ENCODE data around the gene GNAT3. TPM values are rescaled to one million over a fixed set of nuclear protein-coding genes. Genes with fewer than 3 reads are reported as not detected.
A peak's percentile ranks its signal among the peaks of the same experiment; 100 is the strongest.

The GNAT3 gene
- total and polyA plus RNA-seq, 5 donors: not detected

DNA sequence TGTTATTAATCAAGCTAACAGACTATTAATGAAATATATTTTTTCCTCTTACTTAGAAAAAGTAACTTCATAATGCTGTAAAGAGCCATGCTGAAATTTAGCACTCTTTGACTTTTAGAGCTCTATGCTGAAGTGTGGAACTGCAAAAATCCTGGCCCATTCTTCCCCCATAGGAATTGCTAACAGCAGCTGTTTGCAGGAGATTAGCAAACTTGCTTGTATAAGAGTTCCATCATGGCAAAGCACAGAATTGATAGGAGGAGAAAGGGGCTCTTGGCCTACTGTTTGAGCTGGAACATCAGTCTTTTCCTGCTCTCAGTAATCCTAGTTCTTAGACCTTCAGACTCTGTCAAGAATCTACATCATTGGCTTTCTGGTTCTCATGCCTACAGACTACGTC is 18.3 kb upstream of the GNAT3 start:
- WGBS: 70% methylated on average over 1 of the region's 1 CpG
- no peak for DNase-seq
- Histone ChIP-seq H3K4me1 (ENCODE audit: control insufficient read depth, insufficient read depth, low read length) (no peaks in the 10 kb centered on the region), H3K9me3 (ENCODE audit: control insufficient read depth, low read length) (no peaks in the 10 kb centered on the region), H3K27ac (ENCODE audit: low read length) (no peak overlapping the region), H3K27me3 (ENCODE audit: control insufficient read depth, insufficient read depth) (no peaks in the 10 kb centered on the region), H3K4me3 (ENCODE audit: low read length) (no peak overlapping the region)
- ATAC-seq: peak; percentile 67 to 86
- intact Hi-C loops (cut with DNase I): no loop called here

DNA sequence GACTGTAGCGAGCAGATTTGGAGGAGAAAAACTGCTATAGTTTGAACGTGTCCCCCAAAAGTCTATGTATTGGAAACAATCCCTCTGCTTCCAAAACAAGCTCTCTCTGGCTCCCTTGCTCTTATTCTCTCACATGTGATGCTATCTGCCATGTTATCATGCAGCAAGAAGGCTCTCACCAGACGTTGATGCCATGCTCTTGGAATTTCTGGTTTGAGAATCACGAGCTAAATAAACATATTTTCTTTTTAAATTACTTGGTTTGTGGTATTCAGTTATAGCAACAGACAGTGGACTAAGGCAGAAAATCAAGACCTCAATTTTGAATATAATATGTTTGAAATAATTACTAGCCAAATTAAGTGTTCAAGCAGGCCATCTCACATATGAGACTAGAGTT is 17.5 kb upstream of the GNAT3 start:
- Histone ChIP-seq H3K27me3 (ENCODE audit: control insufficient read depth, insufficient read depth) (no peaks in the 10 kb centered on the region), H3K4me1 (ENCODE audit: control insufficient read depth, insufficient read depth, low read length) (no peaks in the 10 kb centered on the region), H3K27ac (ENCODE audit: low read length) (no peak overlapping the region), H3K9me3 (ENCODE audit: control insufficient read depth, low read length) (no peaks in the 10 kb centered on the region), H3K4me3 (ENCODE audit: low read length) (no peak overlapping the region)
- ATAC-seq (no peak), DNase-seq (no peak)
- intact Hi-C loops (cut with DNase I): no loop called here
- WGBS: 64% methylated on average over 4 of the region's 4 CpGs

- H3K9me3 ChIP-seq (ENCODE audit: control insufficient read depth, low read length): no peaks in the 10 kb centered on the region
- intact Hi-C loops (cut with DNase I): no loop called here
- no peak overlapping the region for H3K4me3 ChIP-seq (ENCODE audit: low read length)
- WGBS: 92% methylated on average over 2 of the region's 2 CpGs
- no peaks in the 10 kb centered on the region for H3K27me3 ChIP-seq (ENCODE audit: control insufficient read depth, insufficient read depth)
- no peak overlapping the region for H3K27ac ChIP-seq (ENCODE audit: low read length)
- ATAC-seq (no peak), DNase-seq (no peak)
- no peaks in the 10 kb centered on the region for H3K4me1 ChIP-seq (ENCODE audit: control insufficient read depth, insufficient read depth, low read length)
These were observed 16.8 kb upstream of the GNAT3 start for GRCh38 chr7:80528689-80529088.

DNA sequence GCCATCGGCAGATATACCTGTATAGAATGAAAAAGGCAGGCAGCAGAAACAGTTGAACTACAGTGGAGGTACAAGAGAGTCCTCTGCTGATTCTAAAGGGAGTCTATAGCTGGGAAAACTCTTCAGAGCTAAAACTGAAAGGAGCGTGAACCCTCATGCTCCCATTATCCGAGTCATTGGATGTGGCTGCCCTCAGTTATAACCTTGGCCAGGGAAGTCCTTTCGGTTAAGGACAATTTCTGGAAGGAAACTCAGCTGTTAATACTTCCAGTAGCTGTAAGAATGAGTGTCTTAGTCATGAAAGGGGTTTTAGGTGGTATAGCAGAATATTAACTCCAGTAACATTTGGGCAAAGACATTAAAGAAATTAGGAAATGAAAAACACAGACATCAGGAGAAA is 14.6 kb upstream of the GNAT3 start:
- intact Hi-C loops (cut with DNase I): no loop called here
- DNase-seq (no peak), ATAC-seq (no peak)
- no peaks in the 10 kb centered on the region for H3K27me3 ChIP-seq (ENCODE audit: control insufficient read depth, insufficient read depth)
- 68% methylated on average over 4 of the region's 4 CpGs for WGBS
- H3K4me1 ChIP-seq (ENCODE audit: control insufficient read depth, insufficient read depth, low read length): no peaks in the 10 kb centered on the region
- no peak overlapping the region for H3K27ac ChIP-seq (ENCODE audit: low read length)
- no peaks in the 10 kb centered on the region for H3K9me3 ChIP-seq (ENCODE audit: control insufficient read depth, low read length)
- H3K4me3 ChIP-seq (ENCODE audit: low read length): no peak overlapping the region

- H3K4me1 ChIP-seq (ENCODE audit: control insufficient read depth, insufficient read depth, low read length): no peaks in the 10 kb centered on the region
- H3K27ac ChIP-seq (ENCODE audit: low read length): no peak overlapping the region
- H3K4me3 ChIP-seq (ENCODE audit: low read length): peak overlapping the region; percentile 16
- 78% methylated on average over 9 of the region's 9 CpGs for WGBS
- no peaks in the 10 kb centered on the region for H3K27me3 ChIP-seq (ENCODE audit: control insufficient read depth, insufficient read depth)
- intact Hi-C loops (cut with DNase I): no loop called here
- DNase-seq (peak in 1 of 3 donors; percentile 38), ATAC-seq (no peak)
- no peaks in the 10 kb centered on the region for H3K9me3 ChIP-seq (ENCODE audit: control insufficient read depth, low read length)
These were observed 12.8 kb upstream of the GNAT3 start for GRCh38 chr7:80524693-80525092.

DNA sequence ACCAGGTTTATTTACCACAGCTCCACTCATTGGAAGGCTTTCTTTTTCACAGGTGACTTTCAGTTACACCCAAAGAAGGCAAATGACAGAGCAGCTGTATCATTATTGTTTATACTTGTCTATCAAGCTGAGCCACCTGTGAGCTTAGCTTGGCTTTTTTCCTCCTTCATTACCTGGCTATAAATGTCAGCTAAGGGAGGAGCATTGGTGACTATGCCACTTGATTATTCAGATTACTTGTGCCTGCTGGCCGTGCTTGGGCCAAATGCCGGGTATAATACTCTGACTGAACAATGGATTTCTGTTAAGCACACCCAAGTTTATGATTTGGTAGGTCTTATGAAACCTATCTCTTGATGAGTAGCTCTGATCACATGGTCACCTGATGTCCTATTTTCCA is 9.9 kb upstream of the GNAT3 start:
- no peaks in the 10 kb centered on the region for H3K4me1 ChIP-seq (ENCODE audit: control insufficient read depth, insufficient read depth, low read length)
- H3K9me3 ChIP-seq (ENCODE audit: control insufficient read depth, low read length): no peaks in the 10 kb centered on the region
- ATAC-seq (no peak), DNase-seq (no peak)
- no peak overlapping the region for H3K4me3 ChIP-seq (ENCODE audit: low read length)
- no peak overlapping the region for H3K27ac ChIP-seq (ENCODE audit: low read length)
- no peaks in the 10 kb centered on the region for H3K27me3 ChIP-seq (ENCODE audit: control insufficient read depth, insufficient read depth)
- WGBS: 97% methylated on average over 2 of the region's 2 CpGs
- intact Hi-C loops (cut with DNase I): no loop called here

- no peaks in the 10 kb centered on the region for H3K27me3 ChIP-seq (ENCODE audit: control insufficient read depth, insufficient read depth)
- WGBS: 93% methylated on average over 2 of the region's 2 CpGs
- DNase-seq (no peak), ATAC-seq (no peak)
- H3K4me3 ChIP-seq (ENCODE audit: low read length): no peak overlapping the region
- no peaks in the 10 kb centered on the region for H3K9me3 ChIP-seq (ENCODE audit: control insufficient read depth, low read length)
- H3K27ac ChIP-seq (ENCODE audit: low read length): no peak overlapping the region
- intact Hi-C loops (cut with DNase I): no loop called here
- H3K4me1 ChIP-seq (ENCODE audit: control insufficient read depth, insufficient read depth, low read length): no peaks in the 10 kb centered on the region
These were observed 8.3 kb upstream of the GNAT3 start for GRCh38 chr7:80520199-80520598.

- DNase-seq (no peak), ATAC-seq (no peak)
- Histone ChIP-seq H3K9me3 (ENCODE audit: control insufficient read depth, low read length) (no peaks in the 10 kb centered on the region), H3K27me3 (ENCODE audit: control insufficient read depth, insufficient read depth) (no peaks in the 10 kb centered on the region), H3K4me1 (ENCODE audit: control insufficient read depth, insufficient read depth, low read length) (no peaks in the 10 kb centered on the region), H3K4me3 (ENCODE audit: low read length) (no peak overlapping the region), H3K27ac (ENCODE audit: low read length) (no peak overlapping the region)
- 46% methylated on average over 4 of the region's 4 CpGs for WGBS
- intact Hi-C loops (cut with DNase I): no loop called here
These were observed 5.5 kb upstream of the GNAT3 start for GRCh38 chr7:80517282-80517747.

DNA sequence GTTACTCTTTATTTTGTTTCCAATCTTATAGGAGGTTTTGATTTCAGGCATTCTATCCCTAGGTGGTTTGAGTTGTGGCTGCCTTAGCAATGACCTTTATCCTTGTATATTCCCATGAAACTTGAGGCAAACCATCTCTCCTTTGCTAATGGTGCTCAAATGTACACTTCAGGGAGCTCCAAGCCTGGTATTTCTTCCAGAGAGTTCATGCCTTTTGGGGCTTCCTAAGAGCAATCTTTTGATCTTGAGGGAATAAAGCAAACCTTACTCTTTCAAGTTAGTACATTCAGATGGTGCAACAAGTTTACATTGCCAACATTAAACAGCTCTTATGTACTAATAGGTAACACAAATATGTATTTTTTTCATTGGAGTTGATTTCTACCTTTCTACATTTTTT is 3.4 kb upstream of the GNAT3 start:
- intact Hi-C loops (cut with DNase I): no loop called here
- ATAC-seq (no peak), DNase-seq (no peak)
- Histone ChIP-seq H3K27ac (ENCODE audit: low read length) (no peak overlapping the region), H3K27me3 (ENCODE audit: control insufficient read depth, insufficient read depth) (no peaks in the 10 kb centered on the region), H3K4me3 (ENCODE audit: low read length) (no peak overlapping the region), H3K9me3 (ENCODE audit: control insufficient read depth, low read length) (no peaks in the 10 kb centered on the region), H3K4me1 (ENCODE audit: control insufficient read depth, insufficient read depth, low read length) (no peaks in the 10 kb centered on the region)

DNA sequence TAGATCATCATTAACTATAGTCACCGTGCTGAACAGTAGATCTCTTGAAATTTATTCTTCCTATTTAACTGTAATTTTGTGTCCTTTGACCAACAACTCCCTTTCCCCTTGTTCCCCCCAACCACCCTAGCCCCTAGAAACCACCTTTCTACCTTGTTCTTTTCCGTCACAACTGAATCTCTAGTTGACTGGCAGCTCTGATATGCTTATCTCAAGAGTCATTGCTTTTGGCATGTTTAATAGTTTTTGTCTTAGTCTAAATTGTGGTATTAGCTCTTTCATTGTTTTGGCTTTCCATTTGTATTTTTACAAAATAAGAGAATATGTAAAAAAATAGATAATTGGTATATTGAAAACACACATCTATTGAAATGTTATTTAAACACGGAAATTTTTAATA is 1.8 kb downstream of the GNAT3 start:
- DNase-seq: no peak
- no peak overlapping the region for H3K4me3 ChIP-seq (ENCODE audit: low read length)
- intact Hi-C loops (cut with DNase I): no loop called here
- H3K9me3 ChIP-seq (ENCODE audit: control insufficient read depth, low read length): no peaks in the 10 kb centered on the region
- H3K27ac ChIP-seq (ENCODE audit: low read length): no peak overlapping the region
- ATAC-seq: no peak
- WGBS: 90% methylated on average over 3 of the region's 3 CpGs
- no peaks in the 10 kb centered on the region for H3K4me1 ChIP-seq (ENCODE audit: control insufficient read depth, insufficient read depth, low read length)
- H3K27me3 ChIP-seq (ENCODE audit: control insufficient read depth, insufficient read depth): no peaks in the 10 kb centered on the region

DNA sequence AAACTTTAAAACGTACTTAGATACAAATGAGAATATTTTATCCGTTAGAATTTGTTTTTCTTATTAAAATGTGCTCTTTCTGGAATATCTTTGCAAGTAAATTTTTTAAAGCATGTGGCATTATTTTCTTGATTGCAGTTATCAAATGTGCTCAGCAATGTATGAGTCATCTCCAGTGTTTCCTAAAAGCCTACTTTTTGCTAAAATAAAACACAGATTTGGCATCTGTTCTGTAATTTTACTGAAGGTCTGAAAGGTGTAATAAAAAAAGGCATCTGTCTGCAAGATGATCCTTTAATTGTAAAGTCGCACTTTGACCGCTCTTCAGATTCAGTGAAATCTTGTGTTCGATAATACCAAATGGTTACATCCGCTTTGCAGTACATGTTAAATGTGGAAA is 3.4 kb downstream of the GNAT3 start:
- DNase-seq (no peak), ATAC-seq (no peak)
- intact Hi-C loops (cut with DNase I): no loop called here
- no peaks in the 10 kb centered on the region for H3K27me3 ChIP-seq (ENCODE audit: control insufficient read depth, insufficient read depth)
- no peaks in the 10 kb centered on the region for H3K9me3 ChIP-seq (ENCODE audit: control insufficient read depth, low read length)
- WGBS: 81% methylated on average over 6 of the region's 6 CpGs
- H3K4me1 ChIP-seq (ENCODE audit: control insufficient read depth, insufficient read depth, low read length): no peaks in the 10 kb centered on the region
- H3K4me3 ChIP-seq (ENCODE audit: low read length): no peak overlapping the region
- no peak overlapping the region for H3K27ac ChIP-seq (ENCODE audit: low read length)

- DNase-seq (no peak), ATAC-seq (no peak)
- Histone ChIP-seq H3K4me3 (ENCODE audit: low read length) (no peak overlapping the region), H3K9me3 (ENCODE audit: control insufficient read depth, low read length) (no peaks in the 10 kb centered on the region), H3K27me3 (ENCODE audit: control insufficient read depth, insufficient read depth) (no peaks in the 10 kb centered on the region), H3K4me1 (ENCODE audit: control insufficient read depth, insufficient read depth, low read length) (no peaks in the 10 kb centered on the region), H3K27ac (ENCODE audit: low read length) (no peak overlapping the region)
- intact Hi-C loops (cut with DNase I): no loop called here
- WGBS: 74% methylated on average over 7 of the region's 7 CpGs
These were observed 5.9 kb downstream of the GNAT3 start for GRCh38 chr7:80505900-80506500.

Data from right cardiac atrium (tissue), 5 donors.